Measurements from ENCODE around the gene LTA. TPM values are rescaled to one million over a fixed set of nuclear protein-coding genes. Genes with fewer than 3 reads are reported as not detected.
A peak's percentile ranks its signal among the peaks of the same experiment; 100 is the strongest.
"Not testable (repeated sequence)": the region's sequence is repeated elsewhere in the genome, so short reads cannot be mapped to it uniquely, and the experiment has no call there.

The LTA gene
- total RNA-seq, 6 donors from 2014 or later: 1.6 to 1.8 TPM; not detected in 4

- no peak for TF ChIP-seq POLR2AphosphoS5 (IDR thresholded peaks at IDR 0.05)
- TF ChIP-seq POLR2A (IDR thresholded peaks at IDR 0.05): no peak
- TF ChIP-seq, protein P1, sequence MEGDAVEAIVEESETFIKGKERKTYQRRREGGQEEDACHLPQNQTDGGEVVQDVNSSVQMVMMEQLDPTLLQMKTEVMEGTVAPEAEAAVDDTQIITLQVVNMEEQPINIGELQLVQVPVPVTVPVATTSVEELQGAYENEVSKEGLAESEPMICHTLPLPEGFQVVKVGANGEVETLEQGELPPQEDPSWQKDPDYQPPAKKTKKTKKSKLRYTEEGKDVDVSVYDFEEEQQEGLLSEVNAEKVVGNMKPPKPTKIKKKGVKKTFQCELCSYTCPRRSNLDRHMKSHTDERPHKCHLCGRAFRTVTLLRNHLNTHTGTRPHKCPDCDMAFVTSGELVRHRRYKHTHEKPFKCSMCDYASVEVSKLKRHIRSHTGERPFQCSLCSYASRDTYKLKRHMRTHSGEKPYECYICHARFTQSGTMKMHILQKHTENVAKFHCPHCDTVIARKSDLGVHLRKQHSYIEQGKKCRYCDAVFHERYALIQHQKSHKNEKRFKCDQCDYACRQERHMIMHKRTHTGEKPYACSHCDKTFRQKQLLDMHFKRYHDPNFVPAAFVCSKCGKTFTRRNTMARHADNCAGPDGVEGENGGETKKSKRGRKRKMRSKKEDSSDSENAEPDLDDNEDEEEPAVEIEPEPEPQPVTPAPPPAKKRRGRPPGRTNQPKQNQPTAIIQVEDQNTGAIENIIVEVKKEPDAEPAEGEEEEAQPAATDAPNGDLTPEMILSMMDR (IDR thresholded peaks at IDR 0.05): no peak
- TF ChIP-seq EP300 (IDR thresholded peaks at IDR 0.05): no peak
- 47 to 55% methylated on average over 9 of the region's 9 CpGs for WGBS, 2 donors
- H3K9me3 ChIP-seq: no peaks in the 10 kb centered on the region
- H3K27me3 ChIP-seq: no peaks in the 10 kb centered on the region
- H3K27ac ChIP-seq: no peak overlapping the region
- peaks cover 8 to 32% (median 18%) of the 10 kb centered on the region in 4 donors for H3K4me1 ChIP-seq
- no peak for ATAC-seq (ENCODE audit: low FRiP score in 2 of 2)
- H3K36me3 ChIP-seq: no peaks in the 10 kb centered on the region
- H3K4me3 ChIP-seq: no peak overlapping the region
- no peak for DNase-seq
Observed at GRCh38 chr6:31588871-31589650, 17.0 kb downstream of the LTA start.

DNA sequence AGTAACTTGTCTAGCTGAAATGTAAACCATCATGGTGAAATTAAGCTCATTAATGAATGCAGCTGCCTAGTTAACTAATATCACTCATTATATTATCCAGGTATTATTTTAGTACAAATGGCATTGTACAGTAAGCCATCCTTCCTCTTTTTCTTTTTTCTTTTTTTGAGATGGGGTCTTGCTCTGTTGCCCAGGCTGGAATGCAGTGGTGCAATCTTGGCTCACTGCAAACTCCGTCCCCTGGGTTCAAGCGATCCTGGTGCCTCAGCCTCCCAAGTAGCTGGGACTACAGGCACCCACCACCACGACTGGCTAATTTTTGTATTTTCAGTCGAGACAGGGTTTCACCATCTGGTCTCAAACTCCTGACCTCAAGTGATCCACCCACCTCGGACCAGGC, 18.6 kb downstream of the LTA start:
- 81 to 90% methylated on average over 5 of the region's 5 CpGs for WGBS, 2 donors

GRCh38 chr6:31592396-31592771, 20.3 kb downstream of the LTA start:
- Histone ChIP-seq H3K4me1 (peaks cover 0 to 11% (median 2%) of the 10 kb centered on the region in 4 donors), H3K4me3 (no peak overlapping the region), H3K27ac (peak overlapping the region in 2 of 4 donors; percentile 12 to 33), H3K27me3 (no peaks in the 10 kb centered on the region), H3K36me3 (no peaks in the 10 kb centered on the region), H3K9me3 (no peaks in the 10 kb centered on the region)
- no peak for DNase-seq
- no peak for ATAC-seq (ENCODE audit: low FRiP score in 2 of 2)
- TF ChIP-seq EP300 (IDR thresholded peaks at IDR 0.05): no peak
- no peak for TF ChIP-seq POLR2A (IDR thresholded peaks at IDR 0.05)
- TF ChIP-seq, protein P1 (IDR thresholded peaks at IDR 0.05): no peak
- no peak for TF ChIP-seq POLR2AphosphoS5 (IDR thresholded peaks at IDR 0.05)
- WGBS, 2 donors: 88 to 90% methylated on average over 7 of the region's 7 CpGs

More for the DNA sequence above, 18.6 kb downstream of the LTA start:
- H3K4me1 ChIP-seq: peaks cover 3 to 26% (median 12%) of the 10 kb centered on the region in 4 donors
- not testable (repeated sequence) for DNase-seq; H3K27ac ChIP-seq; H3K36me3 ChIP-seq; H3K9me3 ChIP-seq; H3K4me3 ChIP-seq; H3K27me3 ChIP-seq; ATAC-seq (ENCODE audit: low FRiP score in 2 of 2)

DNA sequence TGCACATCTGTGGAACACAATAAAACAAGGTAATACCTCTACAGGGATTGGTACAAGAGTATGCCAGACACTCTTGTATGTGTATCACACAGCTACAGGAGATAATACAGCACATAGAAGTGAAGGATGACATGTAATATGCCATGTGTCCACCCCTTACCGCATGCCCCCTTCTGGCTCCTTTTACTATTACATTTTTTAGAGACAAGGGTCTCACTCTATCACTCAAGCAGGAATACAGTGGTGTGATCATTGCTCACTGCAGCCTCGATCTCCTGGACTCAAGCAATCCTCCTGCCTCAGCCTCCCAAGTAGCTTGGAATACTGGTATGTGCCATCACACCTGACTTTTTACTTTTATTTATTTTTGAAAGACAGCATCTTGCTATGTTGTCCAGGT, 24.9 kb downstream of the LTA start:
- ATAC-seq (ENCODE audit: low FRiP score in 2 of 2): peak; percentile 63 to 75
- H3K4me1 ChIP-seq: peaks cover 0 to 5% (median 1%) of the 10 kb centered on the region in 4 donors
- no peak overlapping the region for H3K4me3 ChIP-seq
- H3K9me3 ChIP-seq: no peaks in the 10 kb centered on the region
- TF ChIP-seq POLR2AphosphoS5 (IDR thresholded peaks at IDR 0.05): no peak
- TF ChIP-seq EP300 (IDR thresholded peaks at IDR 0.05): no peak
- TF ChIP-seq, protein P1 (IDR thresholded peaks at IDR 0.05): peak; percentile 17 to 61 (median 52)
- no peak for TF ChIP-seq POLR2A (IDR thresholded peaks at IDR 0.05)
- WGBS, 2 donors: 24% methylated on average over 2 of the region's 2 CpGs
- H3K27ac ChIP-seq: no peak overlapping the region
- no peaks in the 10 kb centered on the region for H3K27me3 ChIP-seq
- H3K36me3 ChIP-seq: no peaks in the 10 kb centered on the region
- no peak for DNase-seq

DNA sequence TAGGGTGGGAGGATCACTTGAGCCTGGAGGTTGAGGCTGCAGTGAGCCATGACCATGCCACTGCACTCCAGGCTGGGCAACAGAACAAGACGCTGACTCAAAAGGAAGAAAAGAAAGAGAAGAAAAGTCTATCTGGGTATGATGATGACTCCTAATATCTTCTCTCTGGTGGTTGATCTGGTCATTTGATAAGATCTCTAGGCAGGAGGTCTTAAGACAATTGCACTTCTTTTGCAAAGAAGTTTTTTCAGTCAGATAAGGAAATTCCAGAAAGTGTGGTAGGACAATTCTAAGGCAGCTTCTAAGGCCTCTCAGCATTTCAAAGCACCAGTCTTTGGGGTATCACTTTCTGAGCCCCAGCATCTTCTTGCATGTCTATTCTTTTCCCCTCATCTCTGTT, 35.2 kb downstream of the LTA start:
- TF ChIP-seq POLR2AphosphoS5 (IDR thresholded peaks at IDR 0.05) (no peak), POLR2A (IDR thresholded peaks at IDR 0.05) (no peak), EP300 (IDR thresholded peaks at IDR 0.05) (no peak)
- TF ChIP-seq, protein P1 (IDR thresholded peaks at IDR 0.05): no peak
- Histone ChIP-seq H3K4me1 (no peaks in the 10 kb centered on the region), H3K27me3 (no peaks in the 10 kb centered on the region), H3K4me3 (no peak overlapping the region), H3K9me3 (no peaks in the 10 kb centered on the region), H3K27ac (no peak overlapping the region), H3K36me3 (no peaks in the 10 kb centered on the region)
- 78 to 91% methylated on average over 1 of the region's 1 CpG for WGBS, 2 donors
- ATAC-seq (ENCODE audit: low FRiP score in 2 of 2) (no peak), DNase-seq (no peak)

All from upper lobe of left lung (tissue), 6 donors.